ENCODE results near the gene DGCR6L.
"Not testable (repeated sequence)": the region's sequence is repeated elsewhere in the genome, so short reads cannot be mapped to it uniquely, and the experiment has no call there.

Gene DGCR6L

GRCh38 chr22:20319745-20320658 is at the start of gene DGCR6L:
DGCR6L (minus strand) TSS chr22:20320060; CDS start chr22:20319988, 72 bp downstream.
- DNase-seq, result peak; percentile 92

- DNase-seq, result not testable (repeated sequence)
Observed at GRCh38 chr22:20368875-20369274, 49.0 kb upstream of the DGCR6L start.

GRCh38 chr22:20366841-20367240 is 47.0 kb upstream of the DGCR6L start:
- not testable (repeated sequence) for DNase-seq

GRCh38 chr22:20364335-20365260 is 44.7 kb upstream of the DGCR6L start:
- peak; percentile 40 for DNase-seq

GRCh38 chr22:20362403-20362802 is 42.5 kb upstream of the DGCR6L start:
- DNase-seq, result not testable (repeated sequence)

GRCh38 chr22:20361752-20362229 is 41.9 kb upstream of the DGCR6L start:
- not testable (repeated sequence) for DNase-seq

GRCh38 chr22:20360866-20361751 is 41.2 kb upstream of the DGCR6L start:
- DNase-seq, result not testable (repeated sequence)

GRCh38 chr22:20360261-20360660 is 40.4 kb upstream of the DGCR6L start:
- not testable (repeated sequence) for DNase-seq

- DNase-seq, result not testable (repeated sequence)
Observed at GRCh38 chr22:20358503-20359239, 38.8 kb upstream of the DGCR6L start.

GRCh38 chr22:20357967-20358366 is 38.1 kb upstream of the DGCR6L start:
- DNase-seq, result not testable (repeated sequence)

GRCh38 chr22:20356906-20357305 is 37.0 kb upstream of the DGCR6L start:
- not testable (repeated sequence) for DNase-seq

- DNase-seq, result not testable (repeated sequence)
Observed at GRCh38 chr22:20355939-20356636, 36.2 kb upstream of the DGCR6L start.

- DNase-seq, result no peak
Observed at GRCh38 chr22:20354238-20354975, 34.5 kb upstream of the DGCR6L start.

- peak; percentile 7 for DNase-seq
Observed at GRCh38 chr22:20352536-20352935, 32.7 kb upstream of the DGCR6L start.

- DNase-seq, result not testable (repeated sequence)
Observed at GRCh38 chr22:20346553-20346952, 26.7 kb upstream of the DGCR6L start.

GRCh38 chr22:20338291-20338690 is 18.4 kb upstream of the DGCR6L start:
- DNase-seq, result peak; percentile 1

- not testable (repeated sequence) for DNase-seq
Observed at GRCh38 chr22:20337807-20338206, 17.9 kb upstream of the DGCR6L start.

GRCh38 chr22:20336561-20336960 is 16.7 kb upstream of the DGCR6L start:
- DNase-seq, result not testable (repeated sequence)

- DNase-seq, result not testable (repeated sequence)
Observed at GRCh38 chr22:20328569-20328930, 8.7 kb upstream of the DGCR6L start.

- DNase-seq, result not testable (repeated sequence)
Observed at GRCh38 chr22:20325996-20326395, 6.1 kb upstream of the DGCR6L start.

Data from HCEC 1CT (cell line).